HS-5 (cell line): ENCODE data around the gene GP9.
"Not testable (repeated sequence)": the region's sequence is repeated elsewhere in the genome, so short reads cannot be mapped to it uniquely, and the experiment has no call there.

Experiments
- DNase-seq: peaks from one replicate; pipeline ENCODE4 v3.0.0-alpha.2; 2012; ENCODE audit warnings: low read depth

GP9 gene

DNA sequence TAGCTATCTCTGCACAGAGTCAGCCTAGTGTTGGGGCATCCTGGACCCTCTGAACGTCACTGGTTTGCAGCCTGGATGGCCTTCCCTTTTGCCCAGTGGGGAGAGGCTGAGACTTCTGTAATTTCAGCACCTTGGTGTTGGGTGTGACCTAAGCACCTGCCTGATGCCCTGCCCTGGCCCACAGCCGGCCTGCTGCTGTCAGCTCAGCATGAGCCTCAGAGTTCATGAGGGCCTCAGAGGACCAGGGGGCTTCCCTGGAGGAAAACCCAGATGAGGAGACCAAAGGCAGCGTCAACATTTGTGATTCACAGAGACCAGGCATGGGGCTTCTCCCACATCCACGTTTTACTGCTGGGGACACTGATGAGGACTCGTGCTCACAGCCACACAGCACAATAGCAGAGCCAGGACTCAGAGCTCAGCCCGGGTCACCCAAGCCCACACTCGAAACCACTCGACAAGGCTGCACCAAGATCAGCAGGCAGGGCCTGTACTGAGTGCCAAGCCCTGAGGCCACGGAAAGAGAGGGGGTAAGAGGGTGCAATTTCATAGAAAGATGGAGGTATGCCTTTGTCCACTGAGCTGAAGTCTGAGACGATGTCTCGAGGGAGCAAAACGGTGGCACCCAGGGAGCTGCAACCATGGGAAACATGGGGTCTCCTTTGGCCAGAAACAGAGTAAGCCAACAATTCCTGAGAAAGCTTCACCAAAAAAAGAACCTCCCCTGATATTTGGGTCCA is 9.9 kb upstream of the GP9 start:
- DNase-seq = no peak

DNA sequence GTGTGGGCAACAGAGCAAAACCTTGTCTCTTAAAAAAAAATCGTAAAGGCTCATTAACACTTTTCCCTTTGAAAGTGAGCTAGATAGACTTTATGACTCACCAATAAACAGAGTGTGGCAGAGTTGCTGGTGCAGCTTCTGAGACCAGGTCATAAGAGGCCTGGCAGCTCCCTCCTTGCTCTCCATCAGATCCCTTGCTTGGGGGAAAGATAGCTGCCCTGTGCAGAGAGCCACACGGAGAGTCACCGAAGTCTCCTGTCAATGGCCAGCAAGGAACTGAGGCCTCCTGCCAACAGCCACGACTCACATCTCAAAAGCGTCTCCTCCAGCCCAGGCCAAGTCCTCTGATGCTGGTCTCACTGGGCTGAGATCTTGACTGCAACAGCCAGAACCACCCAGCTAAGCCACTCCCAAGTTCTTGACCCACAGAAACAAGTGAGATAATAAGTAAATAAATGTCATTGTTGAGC is 8.7 kb upstream of the GP9 start:
- no peak for DNase-seq

DNA sequence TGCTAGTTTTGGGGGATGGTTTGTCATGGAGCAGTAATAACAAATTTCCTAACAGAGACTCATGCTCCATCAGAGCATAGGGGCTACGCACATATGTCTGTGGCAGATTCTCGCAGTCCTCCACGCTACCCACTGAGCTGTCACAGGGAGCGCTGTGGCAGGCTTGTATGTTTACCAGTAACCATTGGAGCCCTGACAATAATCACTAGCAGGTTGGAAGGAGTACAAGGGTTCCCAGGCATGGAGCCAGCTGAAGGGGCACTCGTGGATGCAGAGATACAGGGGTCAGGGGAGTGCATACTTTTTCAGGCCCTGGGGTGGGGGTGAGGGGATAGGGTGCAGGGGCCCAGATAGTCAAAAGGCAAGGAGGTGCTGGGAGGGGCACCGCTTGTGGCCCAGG is 7.9 kb upstream of the GP9 start:
- no peak for DNase-seq

DNA sequence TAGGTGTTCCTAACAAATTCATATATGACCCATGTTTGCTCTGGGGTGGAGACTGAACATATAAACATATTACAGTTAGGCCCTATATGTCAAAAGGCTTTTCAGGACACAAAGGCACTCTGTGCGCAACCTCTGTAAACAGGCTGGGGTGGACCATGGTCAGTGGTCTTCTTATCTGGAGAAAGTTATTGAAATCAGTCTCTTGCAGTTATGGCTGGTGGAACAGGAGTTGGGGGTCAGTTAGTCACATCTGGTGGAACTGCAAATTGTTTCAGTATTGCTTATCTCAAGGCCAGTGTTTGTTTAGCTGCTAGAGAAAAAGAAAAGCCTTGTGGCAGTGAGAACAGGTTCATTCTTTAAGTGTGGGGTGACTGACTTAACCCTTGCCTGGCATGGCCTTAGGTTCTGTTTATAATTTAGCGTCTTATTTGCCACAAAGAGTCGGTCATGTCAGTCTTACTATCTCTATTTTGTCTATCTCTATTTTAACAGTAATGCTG is 5.9 kb upstream of the GP9 start:
- no peak for DNase-seq

DNA sequence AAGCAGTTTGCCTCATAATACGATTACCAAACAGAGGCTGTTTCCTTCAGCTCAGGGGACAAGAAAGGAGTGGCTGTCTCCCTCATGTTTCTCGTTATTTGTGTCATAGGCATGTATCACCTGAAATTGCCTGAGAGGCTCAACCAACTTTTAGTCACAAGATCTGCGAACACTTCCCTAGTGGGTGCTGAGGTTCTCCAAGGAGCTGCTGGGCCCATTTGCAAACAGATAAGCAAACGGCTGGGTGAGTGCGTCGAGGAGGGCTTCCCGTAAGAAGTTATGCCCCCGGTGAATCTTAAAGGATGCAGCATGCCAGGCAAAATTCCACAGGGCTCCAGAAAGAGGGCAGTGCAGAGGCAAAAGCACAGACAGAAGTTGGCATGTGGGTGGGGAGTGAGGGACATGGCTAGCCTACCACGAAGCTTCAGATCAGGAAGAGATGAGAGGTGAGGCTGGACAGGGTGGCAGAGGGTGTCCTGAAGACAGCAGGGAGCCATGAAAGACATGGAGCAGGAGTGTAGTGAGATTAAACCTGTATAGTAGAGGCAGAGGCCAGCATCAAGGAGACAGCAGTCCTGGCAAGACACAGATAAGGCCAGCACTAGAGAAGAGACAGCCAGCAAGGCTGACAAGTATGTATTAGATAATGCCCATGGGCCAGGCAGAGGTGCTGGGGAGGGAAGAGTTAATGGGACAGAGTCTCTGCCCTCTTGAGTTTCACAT is 4.0 kb upstream of the GP9 start:
- no peak for DNase-seq

DNA sequence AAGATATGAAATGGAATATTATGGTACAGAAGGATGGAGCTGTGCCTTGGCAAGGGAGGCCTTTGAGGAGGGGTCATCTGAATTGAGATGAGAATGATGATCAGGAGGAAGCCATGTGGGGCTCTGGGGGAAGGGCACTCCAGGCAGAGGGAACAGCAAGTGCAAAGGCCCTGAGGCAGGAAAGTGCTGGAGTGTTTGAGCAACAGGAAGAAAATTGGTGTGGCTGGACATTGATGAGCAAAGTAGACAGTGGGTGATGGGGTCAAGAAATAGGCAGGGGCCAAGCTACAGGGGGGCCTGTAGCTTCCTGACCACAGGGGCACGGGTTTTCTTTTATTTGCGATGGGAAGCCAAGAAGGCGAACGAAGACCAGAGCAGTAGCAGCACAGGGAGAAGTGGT is 3.3 kb upstream of the GP9 start:
- DNase-seq = no peak

DNA sequence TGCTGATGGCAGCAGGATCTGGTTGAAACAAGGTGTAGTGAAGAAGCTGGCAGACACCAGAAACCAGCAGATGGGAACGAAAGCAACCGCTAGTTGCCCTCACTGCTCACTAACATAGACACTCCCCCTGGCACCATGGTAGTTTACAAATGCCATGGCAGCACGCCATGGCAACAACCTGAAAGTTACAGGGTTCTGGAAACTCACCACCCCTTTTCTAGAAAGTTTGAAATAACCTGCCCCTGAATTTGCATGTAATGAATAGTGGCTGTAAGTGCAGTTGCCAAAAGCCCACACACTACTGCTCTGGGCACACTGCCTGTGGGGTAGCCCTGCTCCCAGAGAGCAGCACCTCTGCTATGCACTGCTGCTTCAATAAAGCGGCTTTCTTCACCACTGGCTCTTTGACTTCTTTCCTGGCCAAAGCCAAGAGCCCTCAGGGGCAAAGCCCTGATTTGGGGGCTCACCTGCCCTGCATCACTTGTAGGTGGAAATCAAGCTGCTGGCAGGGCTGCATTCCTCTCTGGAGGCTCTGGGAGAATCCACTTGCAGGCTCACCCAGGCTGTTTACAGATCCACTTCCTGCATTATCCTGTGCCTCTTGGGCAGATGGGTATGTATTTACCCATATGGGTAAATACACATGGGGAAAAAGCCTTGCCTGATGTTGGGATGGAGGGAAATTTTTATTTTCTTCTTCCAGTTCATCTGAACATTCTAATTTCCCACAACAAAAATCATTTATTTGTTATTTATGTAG is 2.0 kb upstream of the GP9 start:
- DNase-seq = no peak

DNA sequence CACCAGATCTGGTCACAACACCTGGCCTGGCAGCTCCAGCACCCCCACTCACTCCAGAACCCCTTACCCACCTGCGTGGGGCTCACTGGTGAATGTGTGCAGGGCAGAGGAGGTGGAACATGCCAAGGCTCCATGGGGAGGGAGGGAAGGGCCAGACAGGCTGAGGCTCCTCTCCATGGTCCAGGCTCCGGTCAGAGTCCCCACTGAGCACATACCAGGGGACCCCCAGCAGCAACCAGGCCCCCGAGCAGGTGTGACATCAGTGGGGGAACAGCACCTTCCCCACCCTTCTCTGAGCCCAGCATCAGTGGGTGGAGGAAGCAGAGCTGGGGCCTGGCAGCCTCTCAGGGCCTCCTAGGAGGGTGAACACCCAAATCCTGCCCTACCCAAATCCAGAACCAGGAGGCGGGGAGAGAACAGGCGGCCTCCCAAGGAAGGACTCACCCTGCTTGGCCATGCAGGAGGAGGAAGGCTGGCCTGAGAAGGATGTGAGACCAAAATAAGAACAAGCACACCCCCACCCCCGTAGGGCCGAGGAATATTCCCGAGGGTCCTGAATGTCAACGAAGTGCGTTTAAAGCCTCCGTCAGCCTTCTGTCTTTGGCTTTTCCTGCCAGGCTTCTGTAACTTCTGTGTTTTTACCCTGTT is 1.1 kb upstream of the GP9 start:
- DNase-seq = no peak

DNA sequence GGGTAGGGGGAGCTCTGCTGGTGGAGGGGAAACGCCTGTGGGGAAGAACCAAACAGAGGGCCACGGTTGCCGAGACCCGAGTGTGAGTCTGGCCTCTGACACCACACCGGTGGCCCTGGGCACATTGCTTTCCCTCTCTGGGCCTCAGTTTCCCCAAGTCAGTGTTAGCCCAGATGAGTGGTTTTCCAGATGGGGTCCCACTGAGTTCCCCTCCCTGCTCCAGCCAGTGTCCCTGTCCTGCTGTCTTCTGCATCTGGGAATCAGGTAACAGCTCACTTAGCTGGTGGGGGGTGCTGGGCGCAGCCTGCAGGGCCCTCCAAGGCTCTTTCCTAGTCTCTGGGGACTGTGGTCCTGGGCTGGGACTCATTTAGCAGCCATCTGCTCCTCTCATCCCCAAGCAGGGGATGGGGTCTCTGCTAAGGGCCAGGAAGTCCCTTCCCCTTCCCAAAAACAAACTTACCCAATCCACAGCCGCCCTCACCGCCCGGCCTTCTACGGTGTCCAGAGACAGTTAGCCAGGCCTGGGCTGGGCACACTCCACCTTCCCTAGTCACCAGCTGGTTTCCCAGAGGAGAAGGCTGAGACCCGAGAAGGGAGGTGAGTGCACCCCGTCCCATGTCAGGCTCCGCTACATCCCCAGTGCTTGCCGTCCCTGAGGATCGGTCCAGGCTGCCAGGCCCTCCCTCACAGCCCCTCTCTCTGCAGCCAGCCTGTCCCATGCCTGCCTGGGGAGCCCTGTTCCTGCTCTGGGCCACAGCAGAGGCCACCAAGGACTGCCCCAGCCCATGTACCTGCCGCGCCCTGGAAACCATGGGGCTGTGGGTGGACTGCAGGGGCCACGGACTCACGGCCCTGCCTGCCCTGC is 676 bp downstream of the GP9 start:
- no peak for DNase-seq

DNA sequence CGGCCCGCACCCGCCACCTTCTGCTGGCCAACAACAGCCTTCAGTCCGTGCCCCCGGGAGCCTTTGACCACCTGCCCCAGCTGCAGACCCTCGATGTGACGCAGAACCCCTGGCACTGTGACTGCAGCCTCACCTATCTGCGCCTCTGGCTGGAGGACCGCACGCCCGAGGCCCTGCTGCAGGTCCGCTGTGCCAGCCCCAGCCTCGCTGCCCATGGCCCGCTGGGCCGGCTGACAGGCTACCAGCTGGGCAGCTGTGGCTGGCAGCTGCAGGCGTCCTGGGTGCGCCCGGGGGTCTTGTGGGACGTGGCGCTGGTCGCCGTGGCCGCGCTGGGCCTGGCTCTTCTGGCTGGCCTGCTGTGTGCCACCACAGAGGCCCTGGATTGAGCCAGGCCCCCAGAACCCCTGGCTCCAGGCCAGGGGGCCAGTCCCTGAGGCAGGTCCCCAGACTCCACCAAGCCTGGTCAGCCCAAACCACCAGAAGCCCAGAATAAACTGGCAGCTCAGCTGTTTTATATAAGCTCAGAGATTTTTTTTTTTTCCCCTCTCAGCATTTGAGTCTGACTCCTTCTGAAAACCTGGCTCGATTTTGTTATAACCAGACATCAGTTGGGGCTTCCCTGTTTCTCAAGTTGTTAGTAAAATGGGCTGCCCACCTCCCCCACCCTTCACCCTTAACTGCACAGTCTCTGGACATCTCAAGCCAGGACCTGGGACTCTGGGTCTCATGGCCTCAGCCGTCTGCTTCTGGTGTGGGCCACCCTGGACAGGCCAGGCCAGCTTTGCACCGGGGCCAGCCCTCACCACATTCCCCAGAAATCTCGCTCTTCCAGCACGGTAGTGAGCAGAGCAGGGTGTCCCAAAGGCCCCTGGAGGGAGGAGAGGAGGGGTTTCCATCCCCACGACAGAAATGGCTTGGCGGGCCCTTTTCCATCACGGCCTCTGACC is 1.6 kb downstream of the GP9 start:
- DNase-seq = no peak

DNA sequence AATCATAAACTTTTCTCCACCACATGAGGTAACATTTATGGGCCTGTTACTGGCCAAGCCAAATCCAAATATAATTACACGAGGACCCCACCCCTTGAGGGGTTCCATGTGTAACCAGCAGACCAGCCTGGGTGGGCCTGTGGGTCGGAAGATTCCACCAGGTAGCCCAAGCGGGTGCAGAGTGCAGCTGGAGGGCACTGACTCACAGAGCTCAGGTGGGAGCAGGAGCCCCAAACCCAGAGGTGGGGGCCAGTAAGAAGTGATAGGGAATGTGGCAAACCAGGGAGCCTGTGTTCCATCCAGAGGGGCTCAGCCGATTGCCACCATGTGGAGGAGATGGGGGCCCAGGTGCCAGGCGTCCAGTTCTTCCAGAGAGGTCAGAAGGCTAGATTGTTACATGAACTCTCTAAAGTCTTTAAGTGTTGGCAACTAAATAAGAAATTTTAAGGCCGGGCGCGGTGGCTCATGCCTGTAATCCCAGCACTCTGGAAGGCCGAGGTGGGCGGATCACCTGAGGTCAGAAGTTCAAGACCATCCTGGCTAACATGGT is 2.6 kb downstream of the GP9 start:
- DNase-seq = no peak

DNA sequence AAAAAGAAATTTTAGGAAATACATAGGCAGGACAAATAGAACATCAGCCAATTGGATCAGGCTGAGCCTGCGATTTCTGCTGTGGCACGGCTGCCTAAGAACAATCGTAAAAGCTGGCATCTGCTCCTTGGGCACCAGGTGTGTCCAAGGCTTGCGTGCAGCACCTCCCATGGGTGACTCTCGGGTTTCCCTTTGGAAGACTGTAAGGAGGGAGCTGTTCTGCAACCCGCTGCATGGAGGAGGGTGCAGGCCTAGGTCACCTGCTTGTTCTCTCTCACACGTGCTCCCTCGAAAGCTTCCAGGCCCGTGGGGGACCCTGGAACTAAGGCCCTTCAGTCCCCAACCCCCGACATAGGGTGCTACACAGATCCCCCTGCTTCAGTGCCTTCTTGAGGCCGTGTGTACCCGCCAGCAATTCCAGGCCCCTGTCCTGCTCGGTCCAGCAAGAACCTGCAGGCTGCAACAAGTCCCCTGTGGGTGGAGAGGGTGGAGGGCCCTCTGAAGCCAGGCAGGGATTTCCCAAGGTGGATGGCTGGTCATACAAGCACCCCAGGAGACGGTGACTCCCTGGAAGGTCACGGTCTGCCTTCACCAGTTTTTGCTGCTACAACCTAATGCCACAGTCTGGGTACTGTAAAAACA is 3.4 kb downstream of the GP9 start:
- no peak for DNase-seq

DNA sequence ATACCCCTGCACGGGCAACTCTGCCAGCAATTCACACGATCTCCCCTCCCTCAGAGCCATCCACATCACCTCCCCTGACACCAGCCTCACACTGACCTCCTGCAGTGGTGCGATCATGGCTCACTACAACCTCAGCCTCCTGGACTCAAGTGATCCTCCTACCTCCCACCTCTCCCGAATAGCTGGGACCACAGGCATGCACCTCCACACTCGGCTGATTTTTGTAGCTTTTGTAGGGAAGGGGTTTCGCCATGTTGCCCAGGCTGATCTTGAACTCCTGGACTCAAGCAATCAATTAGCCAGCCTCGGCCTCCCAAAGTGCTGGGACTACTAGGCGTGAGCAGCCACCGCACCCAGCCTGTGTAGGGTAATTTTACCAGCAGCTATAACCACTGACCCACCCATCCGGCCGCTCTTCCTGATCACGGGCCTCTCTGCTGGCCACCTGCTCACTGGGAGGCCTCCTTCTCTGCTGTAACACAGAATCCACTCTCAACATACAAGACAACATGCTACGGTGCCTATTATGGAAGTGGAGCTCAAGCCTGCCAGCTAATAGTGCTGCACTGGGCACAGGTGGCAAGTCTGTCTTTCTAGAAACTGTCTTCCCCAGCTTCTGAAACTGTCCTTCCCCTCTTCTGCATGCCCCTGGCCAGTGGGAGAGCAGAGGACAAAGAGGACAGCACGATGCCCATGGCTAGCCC is 4.6 kb downstream of the GP9 start:
- DNase-seq = no peak

DNA sequence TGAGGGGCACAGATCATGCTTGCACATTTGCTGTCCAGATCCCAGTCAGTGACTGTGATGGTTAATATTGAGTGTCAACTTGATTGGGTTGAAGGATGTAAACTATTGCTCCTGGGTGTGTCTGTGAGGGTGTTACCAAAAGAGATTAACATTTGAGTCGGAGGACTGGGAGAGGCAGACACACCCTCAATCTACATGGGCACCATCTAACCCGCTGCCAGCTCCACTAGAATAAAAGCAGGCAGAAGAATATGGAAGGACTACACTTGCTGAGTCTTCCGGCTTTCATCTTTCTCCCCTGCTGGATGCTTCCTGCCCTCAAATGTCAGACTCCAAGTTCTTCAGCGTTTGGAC is 5.1 kb downstream of the GP9 start:
- no peak for DNase-seq

DNA sequence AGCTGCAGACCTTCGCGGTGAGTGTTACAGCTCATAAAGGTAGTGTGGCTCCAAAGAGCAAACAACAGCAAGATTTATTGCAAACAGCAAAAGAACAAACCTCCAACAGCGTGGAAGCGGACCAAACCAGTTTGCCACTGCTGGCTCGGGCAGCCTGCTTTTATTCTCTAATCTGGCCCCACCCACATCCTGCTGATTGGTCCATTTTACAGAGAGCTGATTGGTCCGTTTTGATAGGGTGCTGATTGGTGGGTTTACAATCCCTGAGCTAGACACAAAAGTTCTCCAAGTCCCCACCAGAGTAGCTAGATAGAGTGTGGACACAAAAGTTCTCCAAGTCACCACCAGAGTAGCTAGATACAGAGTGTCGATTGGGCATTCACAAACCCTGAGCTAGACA is 7.1 kb downstream of the GP9 start:
- not testable (repeated sequence) for DNase-seq

DNA sequence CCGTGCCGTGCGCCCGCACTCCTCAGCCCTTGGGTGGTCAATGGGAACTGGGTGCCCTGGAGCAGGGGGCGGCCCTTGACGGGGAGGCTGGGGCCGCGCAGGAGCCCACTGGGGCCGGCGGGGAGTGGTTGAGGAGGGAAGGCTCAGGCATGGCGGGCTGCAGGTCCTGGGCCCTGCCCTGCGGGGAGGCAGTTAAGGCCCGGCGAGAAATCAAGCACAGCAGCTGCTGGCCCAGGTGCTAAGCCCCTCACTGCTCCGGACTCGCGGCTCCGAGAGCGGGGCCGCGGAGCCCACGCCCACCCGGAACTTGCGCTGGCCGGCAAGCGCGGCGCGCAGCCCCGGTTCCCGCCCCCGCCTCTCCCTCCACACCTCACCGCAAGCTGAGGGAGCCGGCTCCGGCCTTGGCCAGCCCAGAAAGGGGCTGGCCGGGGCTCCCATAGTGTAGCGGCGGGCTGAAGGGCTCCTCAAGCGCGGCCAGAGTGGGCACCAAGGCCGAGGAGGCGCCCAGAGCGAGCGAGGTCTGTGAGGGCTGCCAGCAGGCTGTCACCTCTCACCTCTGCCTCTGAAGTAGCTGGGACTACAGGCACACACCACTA is 7.8 kb downstream of the GP9 start:
- no peak for DNase-seq

DNA sequence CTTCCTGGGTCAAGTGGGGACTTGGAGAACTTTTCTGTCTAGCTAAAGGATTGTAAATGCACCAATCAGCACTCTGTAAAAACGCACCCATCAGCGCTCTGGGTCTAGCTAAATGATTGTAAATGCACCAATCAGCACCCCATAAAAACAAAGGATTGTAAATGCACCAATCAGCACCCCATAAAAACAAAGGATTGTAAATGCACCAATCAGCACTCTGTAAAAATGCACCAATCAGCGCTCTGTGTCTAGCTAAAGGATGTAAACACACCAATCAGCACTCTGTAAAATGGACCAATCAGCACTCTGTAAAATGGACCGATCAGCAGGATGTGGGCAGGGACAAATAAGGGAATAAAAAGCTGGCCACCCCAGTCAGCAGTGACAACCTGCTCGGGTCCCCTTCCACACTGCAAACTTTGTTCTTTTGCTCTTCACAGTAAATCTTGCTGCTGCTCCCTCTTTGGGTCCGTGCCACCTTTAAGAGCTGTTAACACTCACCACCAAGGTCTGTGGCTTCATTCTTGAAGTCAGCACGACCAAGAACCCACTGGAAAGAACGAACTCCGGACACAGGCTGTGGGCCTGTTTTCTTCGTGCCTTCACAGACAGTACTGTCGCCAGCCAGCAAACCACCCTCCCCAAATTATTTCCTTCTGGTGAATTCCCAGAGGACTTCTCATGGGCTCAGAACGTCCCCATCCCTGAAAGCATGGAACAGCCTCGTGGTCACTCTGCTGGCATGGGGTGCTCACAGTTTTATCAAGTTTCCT is 8.9 kb downstream of the GP9 start:
- DNase-seq = not testable (repeated sequence)
